H1 (cell line): ENCODE measurements around the gene DCN. TPM values are rescaled to one million over a fixed set of nuclear protein-coding genes. Genes with fewer than 3 reads are reported as not detected.

Source experiments
- BRCA1 ChIP-seq: IDR thresholded peaks from 2 replicates; pipeline ENCODE4 v1.6.1; 2012; ENCODE audit warnings: low read depth, low read length, improper control_type of control experiment
- TEAD4 ChIP-seq: IDR thresholded peaks from 2 replicates; pipeline ENCODE4 v1.6.1; 2012; ENCODE audit warnings: low read depth, low read length, inconsistent platforms, mixed read lengths
- YY1 ChIP-seq: IDR thresholded peaks from 2 replicates; pipeline ENCODE4 v1.6.1; 2011; ENCODE audit warnings: low read depth, mild to moderate bottlenecking, low read length
- polyA plus RNA-seq, 7 experiments: library from polyadenylated mRNA; depleted of rRNA in 3 of 7; stranded (reverse) in 5 of 7; unstranded in 2 of 7; fragments of >200 nt in 5 of 7; fragments of 200-250 nt in 2 of 7; gene quantifications; 1 replicate in 5 of 7; 2 replicates in 1 of 7; 4 replicates in 1 of 7; pipeline versions ENCODE4 v1.2.1 to v1.2.3, GENCODE V29; 2011 to 2013; ENCODE audit warnings: missing spikeins in 2 of 7, mixed read lengths in 2 of 7
- total RNA-seq: library from RNA; stranded (reverse); fragmentation: NEBNext Ultra II Directional; extraction: Animal tissue kit (Norgen Biotek cat#: 25700); gene quantifications from 2 replicates; pipeline ENCODE4 v1.2.1, GENCODE V29; 2021

Gene DCN
- total and polyA plus RNA-seq, 2 of the 8 experiments (the other 6 are each of a cell fraction or from before 2014, with no cell fraction given): not detected

DNA sequence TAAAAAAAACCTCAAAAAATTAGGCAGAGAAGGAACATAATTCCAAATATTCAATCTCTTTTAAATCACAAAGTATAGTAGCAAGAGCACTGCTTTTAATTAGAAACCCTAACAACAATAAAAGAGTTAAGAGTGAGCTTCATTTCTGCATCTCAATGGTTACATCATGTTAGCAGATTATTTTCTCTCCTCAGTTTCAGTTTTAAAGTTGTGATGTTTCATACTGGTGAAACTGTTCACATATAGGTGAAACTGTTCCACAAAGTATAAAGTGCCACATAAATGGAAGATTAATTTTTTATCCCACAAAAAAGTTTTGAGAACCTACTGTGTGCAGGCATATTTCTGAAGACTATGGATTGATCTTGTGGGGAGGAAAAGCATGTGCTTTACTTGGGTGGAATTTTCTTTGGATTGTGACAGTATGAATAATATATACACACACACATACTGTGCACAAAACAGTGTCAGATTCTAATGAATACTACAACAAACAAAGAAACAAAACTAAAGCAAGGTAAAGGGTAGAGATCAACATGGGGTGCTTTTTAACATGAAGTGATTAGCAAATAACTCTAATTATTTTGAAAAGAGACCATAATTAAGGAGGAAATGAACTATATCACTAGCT lies 88.5 kb downstream of the DCN start (continued):
- TF ChIP-seq BRCA1 (no peak), TEAD4 (no peak), YY1 (no peak)
- TF ChIP-seq, all 59 proteins: peak for 0
